ENCODE data around the gene FAIM2. TPM values are rescaled to one million over a fixed set of nuclear protein-coding genes. Genes with fewer than 3 reads are reported as not detected.
A peak's percentile ranks its signal among the peaks of the same experiment; 100 is the strongest.
"Not testable (repeated sequence)": the region's sequence is repeated elsewhere in the genome, so short reads cannot be mapped to it uniquely, and the experiment has no call there.

Gene FAIM2
- total RNA-seq, 2 donors from 2014 or later: 1.2 to 2.3 TPM

GRCh38 chr12:49887536-49888401 is 15.9 kb downstream of the FAIM2 start:
- intact Hi-C loops (cut with DNase I, micrococcal nuclease): no loop called here
- ATAC-seq: peak; percentile 59
- DNase-seq: peak in 1 of 2 donors; percentile 38

- ATAC-seq (no peak), DNase-seq (no peak)
- intact Hi-C loops (cut with DNase I, micrococcal nuclease): no loop called here
Measured at GRCh38 chr12:49887091-49887490, 16.6 kb downstream of the FAIM2 start.

- intact Hi-C loops (cut with DNase I, micrococcal nuclease): no loop called here
- DNase-seq (no peak), ATAC-seq (no peak)
Measured at GRCh38 chr12:49885663-49886461, 17.8 kb downstream of the FAIM2 start.

- ATAC-seq (no peak), DNase-seq (no peak)
- intact Hi-C loops (cut with DNase I, micrococcal nuclease): no loop called here
Measured at GRCh38 chr12:49885118-49885517, 18.6 kb downstream of the FAIM2 start.

GRCh38 chr12:49882851-49883464 is 20.7 kb downstream of the FAIM2 start:
- no peak for DNase-seq
- ATAC-seq: no peak
- intact Hi-C loops (cut with DNase I, micrococcal nuclease): no loop called here

- DNase-seq (no peak), ATAC-seq (no peak)
- intact Hi-C loops (cut with DNase I, micrococcal nuclease): no loop called here
Measured at GRCh38 chr12:49882248-49882850, 21.4 kb downstream of the FAIM2 start.

GRCh38 chr12:49881415-49882247 is 22.1 kb downstream of the FAIM2 start:
- ATAC-seq (no peak), DNase-seq (no peak)
- intact Hi-C loops (cut with DNase I, micrococcal nuclease): no loop called here

GRCh38 chr12:49880756-49881414 is 22.8 kb downstream of the FAIM2 start:
- DNase-seq: no peak
- ATAC-seq: no peak

GRCh38 chr12:49879065-49879464 is 24.6 kb downstream of the FAIM2 start:
- intact Hi-C loops (cut with DNase I, micrococcal nuclease); DNase-seq; ATAC-seq: not testable (repeated sequence)

More at GRCh38 chr12:49880756-49881414, 22.8 kb downstream of the FAIM2 start:
- intact Hi-C loops (cut with DNase I, micrococcal nuclease): no loop called here

GRCh38 chr12:49878021-49878420 is 25.7 kb downstream of the FAIM2 start:
- ATAC-seq: no peak
- no peak for DNase-seq
- intact Hi-C loops (cut with DNase I, micrococcal nuclease): no loop called here

GRCh38 chr12:49877066-49877465 is 26.6 kb downstream of the FAIM2 start:
- ATAC-seq (no peak), DNase-seq (peak in 1 of 2 donors; percentile 6)
- intact Hi-C loops (cut with DNase I, micrococcal nuclease): no loop called here

GRCh38 chr12:49876070-49876469 is 27.6 kb downstream of the FAIM2 start:
- no peak for ATAC-seq
- intact Hi-C loops (cut with DNase I, micrococcal nuclease): no loop called here
- no peak for DNase-seq

- intact Hi-C loops (cut with DNase I, micrococcal nuclease): no loop called here
- ATAC-seq (no peak), DNase-seq (peak in 1 of 2 donors; percentile 9)
Measured at GRCh38 chr12:49875115-49875720, 28.5 kb downstream of the FAIM2 start.

GRCh38 chr12:49874142-49874897 is 29.4 kb downstream of the FAIM2 start:
- ATAC-seq (no peak), DNase-seq (peak in 1 of 2 donors; percentile 8)
- intact Hi-C loops (cut with DNase I, micrococcal nuclease): no loop called here

GRCh38 chr12:49873361-49873934 is 30.3 kb downstream of the FAIM2 start:
- DNase-seq (no peak), ATAC-seq (no peak)

GRCh38 chr12:49872781-49873181 is 30.9 kb downstream of the FAIM2 start:
- ATAC-seq (no peak), DNase-seq (no peak)
- intact Hi-C loops (cut with DNase I, micrococcal nuclease): no loop called here

More at GRCh38 chr12:49873361-49873934, 30.3 kb downstream of the FAIM2 start:
- intact Hi-C loops (cut with DNase I, micrococcal nuclease): no loop called here

All from left colon (tissue), 2 donors.